ENCODE measurements around the gene WDR86.

GRCh38 chr7:151432658-151433521 lies 23.1 kb upstream of the WDR86 start:
- peak in 2 of 6 experiments; percentile 9 to 22 for TF ChIP-seq CTCF (IDR thresholded peaks at IDR 0.05)
- no peak for TF ChIP-seq POLR2AphosphoS5 (IDR thresholded peaks at IDR 0.05)
- TF ChIP-seq POLR2A (IDR thresholded peaks at IDR 0.05) = no peak
- no peak for TF ChIP-seq EP300 (IDR thresholded peaks at IDR 0.05)

All from upper lobe of left lung (tissue), 4 donors.